Prostate gland (tissue), 2 donors: Measurements from ENCODE around the gene MORN1. TPM values are rescaled to one million over a fixed set of nuclear protein-coding genes. Genes with fewer than 3 reads are reported as not detected.

ENCODE experiments used
- DNase-seq: peaks from one replicate; pipeline ENCODE4 v3.0.0-alpha.2; 2019; ENCODE audit warnings: low spot score
- H3K27ac ChIP-seq, 2 donors: fragments of 200-600 bp; sonication (generic); 2 replicates each; pipeline ENCODE4 v1.5.1; 2017 to 2019
- H3K27me3 ChIP-seq: fragments of 200-600 bp; sonication (generic); replicated peaks from 2 replicates; pipeline ENCODE4 v1.5.1; 2019; ENCODE audit not compliant: insufficient read depth
- H3K36me3 ChIP-seq, 2 donors: fragments of 200-600 bp; sonication (generic); 1 replicate in 1 of 2; 2 replicates in 1 of 2; pipeline versions ENCODE4 v1.5.1 to v1.8.1; 2017 to 2019
- H3K4me1 ChIP-seq: fragments of 200-600 bp; sonication (generic); replicated peaks from 2 replicates; pipeline ENCODE4 v1.5.1; 2019
- H3K4me3 ChIP-seq, 2 donors: fragments of 200-600 bp; sonication (generic); 2 replicates each; pipeline ENCODE4 v1.5.1; 2017 to 2019
- H3K9me3 ChIP-seq: fragments of 200-600 bp; sonication (generic); 2 replicates; pipeline ENCODE4 v1.5.1; 2017
- CTCF ChIP-seq, 4 experiments: fragments of 200-600 bp in 2 of 4; fragments of 450-650 bp in 2 of 4; sonication (generic) in 2 of 4; IDR thresholded peaks; 1 replicate in 3 of 4; 2 replicates in 1 of 4; pipeline ENCODE4 v1.5.1; 2016 to 2019; ENCODE audit warnings: antibody characterized with exemption in 4 of 4, mild to moderate bottlenecking in 2 of 4, moderate library complexity in 2 of 4
- POLR2A ChIP-seq: fragments of 450-650 bp; IDR thresholded peaks from one replicate; pipeline ENCODE4 v1.6.1; 2016; ENCODE audit warnings: antibody characterized with exemption, mild to moderate bottlenecking
- POLR2AphosphoS5 ChIP-seq: sonication (generic); formaldehyde crosslinking; IDR thresholded peaks from one replicate; pipeline ENCODE4 v1.6.1; 2017; ENCODE audit warnings: antibody characterized with exemption
- WGBS: methylation state at CpG from one replicate; pipeline ENCODE4 v1.1.5; 2018; 5-methylcytosine and 5-hydroxymethylcytosine counted together
- intact Hi-C: fragments of 100-400 bp; cut with DNase I; formaldehyde crosslinking; loops from one replicate; pipeline ENCODE4 v1.14.2; 2022
- total RNA-seq, 2 donors: library from RNA; depleted of rRNA; stranded (reverse); fragments of >200 nt; gene quantifications; one replicate each; pipeline ENCODE4 v1.1.0, GENCODE V29; 2016

MORN1 gene
- total RNA-seq, 2 donors from 2014 or later, result 18.6 to 21.0 TPM

DNA sequence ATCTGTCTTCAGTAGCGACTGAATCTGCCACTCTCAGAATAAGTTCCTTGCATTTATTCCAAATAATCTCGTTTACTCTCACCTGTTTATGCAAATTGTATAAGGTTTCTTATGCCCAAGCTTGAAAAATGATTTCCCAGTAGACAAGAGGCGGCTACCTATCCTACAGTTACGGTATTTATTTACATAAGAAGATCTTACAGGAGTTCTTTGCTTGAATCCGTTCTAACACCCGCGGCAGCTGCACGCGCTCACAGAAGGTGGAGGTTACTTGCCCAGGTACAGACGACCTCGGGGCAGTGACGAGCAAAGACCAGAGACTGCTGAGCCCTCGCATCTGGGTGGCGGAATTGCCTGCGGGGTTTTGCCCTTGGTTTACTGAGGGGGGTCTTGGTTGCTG, 83.4 kb downstream of the MORN1 start:
- DNase-seq, result no peak
- TF ChIP-seq POLR2A (no peak), POLR2AphosphoS5 (no peak), CTCF (IDR thresholded peaks at IDR 0.05) (no peak)
- intact Hi-C loops, result no loop called here
- Histone ChIP-seq H3K4me1 (peaks cover 17% of the 10 kb centered on the region), H3K4me3 (no peak overlapping the region), H3K27me3 (no peaks in the 10 kb centered on the region), H3K36me3 (peaks cover 5 to 29% of the 10 kb centered on the region in 2 donors), H3K9me3 (no peaks in the 10 kb centered on the region), H3K27ac (no peak overlapping the region)
- WGBS, result 80% methylated on average over 15 of the region's 15 CpGs

DNA sequence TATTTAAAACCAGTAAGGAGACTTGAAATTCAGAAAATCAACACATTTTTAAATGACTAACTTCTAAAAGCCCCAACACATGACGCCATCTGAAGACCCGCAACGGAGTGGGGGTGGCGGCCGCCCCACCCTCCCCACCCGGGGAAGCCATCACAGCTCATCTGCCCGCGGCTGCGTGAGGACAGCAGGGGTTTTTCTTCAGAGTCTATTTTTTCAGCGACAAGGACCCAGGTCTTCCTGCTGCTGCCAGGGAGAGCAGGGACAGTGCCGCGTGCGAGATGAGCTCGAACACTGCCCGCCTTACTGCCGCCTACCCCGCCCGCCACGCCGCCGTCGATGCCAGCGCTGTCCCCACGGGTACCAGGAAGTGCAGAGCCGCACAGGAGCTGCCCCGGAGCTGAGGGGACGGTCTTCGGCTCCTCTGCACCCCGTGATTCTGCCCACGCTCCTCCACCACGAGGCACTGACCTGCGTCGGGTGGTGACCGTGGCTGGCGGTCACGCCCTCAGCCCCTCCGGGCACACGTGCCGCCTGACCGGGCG, 84.2 kb downstream of the MORN1 start:
- intact Hi-C loops, result no loop called here
- Histone ChIP-seq H3K9me3 (no peaks in the 10 kb centered on the region), H3K4me1 (peaks cover 8% of the 10 kb centered on the region), H3K4me3 (no peak overlapping the region), H3K27ac (no peak overlapping the region), H3K27me3 (no peaks in the 10 kb centered on the region), H3K36me3 (peaks cover 5 to 29% of the 10 kb centered on the region in 2 donors)
- TF ChIP-seq POLR2AphosphoS5 (no peak), CTCF (IDR thresholded peaks at IDR 0.05) (no peak), POLR2A (no peak)
- no peak for DNase-seq
- 95% methylated on average over 41 of the region's 41 CpGs for WGBS

- no peaks in the 10 kb centered on the region for H3K9me3 ChIP-seq
- H3K27ac ChIP-seq, result no peak overlapping the region
- 83% methylated on average over 79 of the region's 81 CpGs for WGBS
- intact Hi-C loops, result no loop called here
- TF ChIP-seq POLR2AphosphoS5 (no peak), POLR2A (no peak), CTCF (IDR thresholded peaks at IDR 0.05) (no peak)
- DNase-seq, result no peak
- H3K36me3 ChIP-seq, result peaks cover 5 to 29% of the 10 kb centered on the region in 2 donors
- peaks cover 1% of the 10 kb centered on the region for H3K4me1 ChIP-seq
- H3K27me3 ChIP-seq, result no peaks in the 10 kb centered on the region
- H3K4me3 ChIP-seq, result no peak overlapping the region
Observed at GRCh38 chr1:2306151-2306978, 85.0 kb downstream of the MORN1 start.

GRCh38 chr1:2304921-2305681, 86.3 kb downstream of the MORN1 start:
- H3K27me3 ChIP-seq, result no peaks in the 10 kb centered on the region
- DNase-seq, result no peak
- 78% methylated on average over 48 of the region's 49 CpGs for WGBS
- H3K36me3 ChIP-seq, result peaks cover 5 to 29% of the 10 kb centered on the region in 2 donors
- no peak overlapping the region for H3K4me3 ChIP-seq
- no peak overlapping the region for H3K27ac ChIP-seq
- intact Hi-C loops, result no loop called here
- H3K4me1 ChIP-seq, result no peaks in the 10 kb centered on the region
- TF ChIP-seq POLR2AphosphoS5 (no peak), CTCF (IDR thresholded peaks at IDR 0.05) (no peak)
- no peaks in the 10 kb centered on the region for H3K9me3 ChIP-seq
